Nucleus accumbens (tissue), 56 donors: Measurements from ENCODE around the gene RPL7A.
"Not testable (repeated sequence)": the region's sequence is repeated elsewhere in the genome, so short reads cannot be mapped to it uniquely, and the experiment has no call there.

Experiments used
- DNase-seq, 56 donors: peaks; one replicate each; lab custom pipeline; 2025; lab: John Stamatoyannopoulos, UW

The RPL7A gene

GRCh38 chr9:133327021-133327420 lies 21.0 kb upstream of the RPL7A start:
- not testable (repeated sequence) for DNase-seq

GRCh38 chr9:133327834-133328484 lies 20.1 kb upstream of the RPL7A start:
- DNase-seq = no peak

GRCh38 chr9:133329306-133330156 lies 18.5 kb upstream of the RPL7A start:
- DNase-seq = peak in 4 of 56 donors; percentile 10 to 29 (median 16)

GRCh38 chr9:133331221-133331620 lies 16.8 kb upstream of the RPL7A start:
- no peak for DNase-seq

- DNase-seq = no peak
Observed at GRCh38 chr9:133331641-133332380, 16.2 kb upstream of the RPL7A start.

GRCh38 chr9:133332381-133332730 lies 15.7 kb upstream of the RPL7A start:
- no peak for DNase-seq

GRCh38 chr9:133333011-133333410 lies 15.0 kb upstream of the RPL7A start:
- no peak for DNase-seq

- DNase-seq = no peak
Observed at GRCh38 chr9:133333566-133333965, 14.5 kb upstream of the RPL7A start.

- DNase-seq = no peak
Observed at GRCh38 chr9:133334161-133334560, 13.9 kb upstream of the RPL7A start.

GRCh38 chr9:133334888-133335287 lies 13.1 kb upstream of the RPL7A start:
- not testable (repeated sequence) for DNase-seq

GRCh38 chr9:133335924-133336811 lies 11.8 kb upstream of the RPL7A start, which contains the start of gene SURF6:
Gene SURF6, minus strand, starts transcription at chr9:133336188. Its CDS starts 56 bp downstream, at chr9:133336132.
- DNase-seq = peak in 55 of 56 donors; percentile 56 to 94 (median 84)

- DNase-seq = no peak
Observed at GRCh38 chr9:133339641-133340040, 8.4 kb upstream of the RPL7A start.

GRCh38 chr9:133340256-133340655 lies 7.8 kb upstream of the RPL7A start:
- no peak for DNase-seq

GRCh38 chr9:133340916-133341315 lies 7.1 kb upstream of the RPL7A start:
- no peak for DNase-seq

- peak in 11 of 56 donors; percentile 4 to 50 (median 23) for DNase-seq
Observed at GRCh38 chr9:133341369-133342068, 6.5 kb upstream of the RPL7A start.

GRCh38 chr9:133342069-133342406 lies 6.0 kb upstream of the RPL7A start:
- no peak for DNase-seq

- no peak for DNase-seq
Observed at GRCh38 chr9:133342570-133342969, 5.4 kb upstream of the RPL7A start.

GRCh38 chr9:133344071-133344470 lies 3.9 kb upstream of the RPL7A start:
- DNase-seq = no peak

- DNase-seq = no peak
Observed at GRCh38 chr9:133344979-133345378, 3.0 kb upstream of the RPL7A start.

GRCh38 chr9:133345596-133345995 lies 2.4 kb upstream of the RPL7A start:
- DNase-seq = no peak
